Panc1 (cell line): ENCODE results near the gene CEBPE. TPM values are rescaled to one million over a fixed set of nuclear protein-coding genes. Genes with fewer than 3 reads are reported as not detected.
"Not testable (repeated sequence)": the region's sequence is repeated elsewhere in the genome, so short reads cannot be mapped to it uniquely, and the experiment has no call there.

Source experiments
- ATAC-seq: fragments of 200-7000 bp; cut with Tn5 transposase; 2 replicates; pipeline ENCODE4 v1.9.1; 2020; ENCODE audit warnings: mild to moderate bottlenecking, moderate library complexity
- BruUV-seq: library from RNA; stranded (reverse); fragments of 400-500 nt; replicated peaks from 2 replicates; lab custom pipeline; 2021; lab: Mats Ljungman, UMichigan
- CTCF ChIA-PET: fragments of 300-600 bp; sonication (Branson Sonifier 250); formaldehyde crosslinking; loops from one replicate; lab custom pipeline; 2022; ENCODE audit warnings: antibody characterized with exemption; lab: Charles Lee
- POLR2A ChIA-PET: fragments of 300-600 bp; sonication (Branson Sonifier 250); formaldehyde crosslinking; loops from one replicate; lab custom pipeline; 2022; ENCODE audit warnings: antibody characterized with exemption; lab: Charles Lee
- DNase-seq: peaks from one replicate; pipeline ENCODE4 v3.0.0-alpha.2; 2010; ENCODE audit warnings: low read depth, low spot score
- H3K27ac ChIP-seq: 2 replicates; pipeline ENCODE4 v1.5.1; 2011; ENCODE audit warnings: mild to moderate bottlenecking, low read length, inconsistent platforms
- H3K27me3 ChIP-seq: fragments of 200-500 bp; sonication (Bioruptor generic); 2 replicates; pipeline ENCODE4 v1.6.0; 2014; ENCODE audit warnings: low read length, inconsistent platforms; ENCODE audit not compliant: control insufficient read depth, insufficient read depth
- H3K36me3 ChIP-seq: fragments of 200-500 bp; sonication (Bioruptor generic); 2 replicates; pipeline ENCODE4 v1.5.1; 2014; ENCODE audit warnings: inconsistent platforms, mild to moderate bottlenecking, low read length, moderate library complexity; ENCODE audit not compliant: control insufficient read depth, insufficient read depth
- H3K4me1 ChIP-seq: 2 replicates; pipeline ENCODE4 v1.5.1; 2011; ENCODE audit warnings: inconsistent platforms, mild to moderate bottlenecking, low read length, moderate library complexity; ENCODE audit not compliant: control insufficient read depth, insufficient read depth
- H3K4me3 ChIP-seq, 2 experiments: 2 replicates each; pipeline ENCODE4 v1.5.1; 2011 to 2012; ENCODE audit warnings: low read depth in 2 of 2, low read length in 2 of 2, mild to moderate bottlenecking in 2 of 2, inconsistent platforms in 1 of 2, moderate library complexity in 1 of 2
- H3K9me3 ChIP-seq: fragments of 200-500 bp; sonication (Bioruptor generic); 2 replicates; pipeline ENCODE4 v1.5.1; 2014; ENCODE audit warnings: low read depth, mild to moderate bottlenecking, inconsistent platforms, low read length, moderate library complexity; ENCODE audit not compliant: control insufficient read depth, insufficient read depth
- POLR2AphosphoS5 ChIP-seq: IDR thresholded peaks from 2 replicates; pipeline ENCODE4 v1.6.1; 2012; ENCODE audit warnings: mild to moderate bottlenecking, low read depth, low read length, moderate library complexity
- SIN3A ChIP-seq: IDR thresholded peaks from 2 replicates; pipeline ENCODE4 v1.6.1; 2012; ENCODE audit warnings: low read depth, mild to moderate bottlenecking, low read length, moderate library complexity, borderline replicate concordance; ENCODE audit not compliant: insufficient read depth
- TCF7L2 ChIP-seq: IDR thresholded peaks from 2 replicates; pipeline ENCODE4 v1.6.1; 2011; ENCODE audit warnings: mild to moderate bottlenecking, low read depth, low read length, inconsistent platforms
- in situ Hi-C: cut with HindIII; loops from 2 replicates; pipeline ENCODE4 v1.10.0; 2016; ENCODE audit warnings: low sequenced_read_pairs, low pct_unique_long_range_greater_than_20kb
- intact Hi-C: fragments of 100-400 bp; cut with micrococcal nuclease; formaldehyde crosslinking; loops from one replicate; pipeline ENCODE4 v1.10.0; 2022; ENCODE audit not compliant: unreplicated experiment
- total RNA-seq: library from RNA; stranded (reverse); gene quantifications from one replicate; pipeline ENCODE4 v1.2.1, GENCODE V29; 2021; ENCODE audit not compliant: unreplicated experiment
- TF ChIP-seq, protein P1 (sequence below): fragments of 450-650 bp; IDR thresholded peaks from 2 replicates; pipeline ENCODE4 v1.5.1; 2017; ENCODE audit warnings: mild to moderate bottlenecking
- TF ChIP-seq, protein P2 (sequence below), 2 experiments: IDR thresholded peaks; 2 replicates each; pipeline ENCODE4 v1.6.1; 2011 to 2012; ENCODE audit warnings: low read depth in 2 of 2, control low read depth in 1 of 2, low read length in 1 of 2, mild to moderate bottlenecking in 1 of 2, moderate library complexity in 1 of 2; ENCODE audit not compliant: insufficient read depth in 1 of 2

CEBPE gene
- total RNA-seq, 1 experiment from 2014 or later, result not detected

DNA sequence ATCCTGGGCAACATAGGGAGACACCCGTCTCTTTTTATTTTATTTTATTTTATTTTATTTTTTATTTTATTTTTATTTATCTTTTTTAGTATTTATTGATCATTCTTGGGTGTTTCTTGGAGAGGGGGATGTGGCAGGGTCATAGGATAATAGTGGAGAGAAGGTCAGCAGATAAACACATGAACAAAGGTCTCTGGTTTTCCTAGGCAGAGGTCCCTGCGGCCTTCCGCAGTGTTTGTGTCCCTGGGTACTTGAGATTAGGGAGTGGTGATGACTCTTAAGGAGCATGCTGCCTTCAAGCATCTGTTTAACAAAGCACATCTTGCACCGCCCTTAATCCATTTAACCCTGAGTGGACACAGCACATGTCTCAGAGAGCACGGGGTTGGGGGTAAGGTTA lies 11.4 kb downstream of the CEBPE start:
- in situ Hi-C loops, H3K36me3 ChIP-seq, BruUV-seq, ATAC-seq, DNase-seq, POLR2A ChIA-PET, CTCF ChIA-PET, H3K27ac ChIP-seq, H3K9me3 ChIP-seq, H3K4me1 ChIP-seq, H3K4me3 ChIP-seq, H3K27me3 ChIP-seq, intact Hi-C loops: not testable (repeated sequence)

DNA sequence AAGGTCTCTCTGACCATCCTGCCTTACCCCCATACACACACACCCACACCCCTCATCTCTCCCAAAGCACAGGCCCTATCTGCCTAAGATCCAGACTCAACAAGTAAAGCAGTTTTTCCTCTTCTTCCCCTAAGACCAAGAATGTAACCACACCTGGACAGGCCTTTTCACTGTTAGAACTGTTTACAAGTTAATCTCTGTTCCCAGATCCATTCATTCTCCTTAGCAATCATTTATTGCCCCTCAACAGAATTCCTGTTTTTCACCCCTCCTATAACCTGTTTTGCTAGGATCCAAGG lies 12.4 kb downstream of the CEBPE start:
- BruUV-seq, result no TSS peak
- Histone ChIP-seq H3K4me3 (no peak overlapping the region), H3K27ac (no peak overlapping the region), H3K36me3 (no peaks in the 10 kb centered on the region), H3K4me1 (no peaks in the 10 kb centered on the region), H3K27me3 (no peaks in the 10 kb centered on the region; the same call in 1 of the 2 replicates), H3K9me3 (no peaks in the 10 kb centered on the region)
- ATAC-seq (no peak), DNase-seq (no peak)
- no peak for TF ChIP-seq TCF7L2
- TF ChIP-seq, protein P1, sequence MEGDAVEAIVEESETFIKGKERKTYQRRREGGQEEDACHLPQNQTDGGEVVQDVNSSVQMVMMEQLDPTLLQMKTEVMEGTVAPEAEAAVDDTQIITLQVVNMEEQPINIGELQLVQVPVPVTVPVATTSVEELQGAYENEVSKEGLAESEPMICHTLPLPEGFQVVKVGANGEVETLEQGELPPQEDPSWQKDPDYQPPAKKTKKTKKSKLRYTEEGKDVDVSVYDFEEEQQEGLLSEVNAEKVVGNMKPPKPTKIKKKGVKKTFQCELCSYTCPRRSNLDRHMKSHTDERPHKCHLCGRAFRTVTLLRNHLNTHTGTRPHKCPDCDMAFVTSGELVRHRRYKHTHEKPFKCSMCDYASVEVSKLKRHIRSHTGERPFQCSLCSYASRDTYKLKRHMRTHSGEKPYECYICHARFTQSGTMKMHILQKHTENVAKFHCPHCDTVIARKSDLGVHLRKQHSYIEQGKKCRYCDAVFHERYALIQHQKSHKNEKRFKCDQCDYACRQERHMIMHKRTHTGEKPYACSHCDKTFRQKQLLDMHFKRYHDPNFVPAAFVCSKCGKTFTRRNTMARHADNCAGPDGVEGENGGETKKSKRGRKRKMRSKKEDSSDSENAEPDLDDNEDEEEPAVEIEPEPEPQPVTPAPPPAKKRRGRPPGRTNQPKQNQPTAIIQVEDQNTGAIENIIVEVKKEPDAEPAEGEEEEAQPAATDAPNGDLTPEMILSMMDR, result no peak
- TF ChIP-seq SIN3A, result no peak
- TF ChIP-seq POLR2AphosphoS5, result no peak
- TF ChIP-seq, protein P2, sequence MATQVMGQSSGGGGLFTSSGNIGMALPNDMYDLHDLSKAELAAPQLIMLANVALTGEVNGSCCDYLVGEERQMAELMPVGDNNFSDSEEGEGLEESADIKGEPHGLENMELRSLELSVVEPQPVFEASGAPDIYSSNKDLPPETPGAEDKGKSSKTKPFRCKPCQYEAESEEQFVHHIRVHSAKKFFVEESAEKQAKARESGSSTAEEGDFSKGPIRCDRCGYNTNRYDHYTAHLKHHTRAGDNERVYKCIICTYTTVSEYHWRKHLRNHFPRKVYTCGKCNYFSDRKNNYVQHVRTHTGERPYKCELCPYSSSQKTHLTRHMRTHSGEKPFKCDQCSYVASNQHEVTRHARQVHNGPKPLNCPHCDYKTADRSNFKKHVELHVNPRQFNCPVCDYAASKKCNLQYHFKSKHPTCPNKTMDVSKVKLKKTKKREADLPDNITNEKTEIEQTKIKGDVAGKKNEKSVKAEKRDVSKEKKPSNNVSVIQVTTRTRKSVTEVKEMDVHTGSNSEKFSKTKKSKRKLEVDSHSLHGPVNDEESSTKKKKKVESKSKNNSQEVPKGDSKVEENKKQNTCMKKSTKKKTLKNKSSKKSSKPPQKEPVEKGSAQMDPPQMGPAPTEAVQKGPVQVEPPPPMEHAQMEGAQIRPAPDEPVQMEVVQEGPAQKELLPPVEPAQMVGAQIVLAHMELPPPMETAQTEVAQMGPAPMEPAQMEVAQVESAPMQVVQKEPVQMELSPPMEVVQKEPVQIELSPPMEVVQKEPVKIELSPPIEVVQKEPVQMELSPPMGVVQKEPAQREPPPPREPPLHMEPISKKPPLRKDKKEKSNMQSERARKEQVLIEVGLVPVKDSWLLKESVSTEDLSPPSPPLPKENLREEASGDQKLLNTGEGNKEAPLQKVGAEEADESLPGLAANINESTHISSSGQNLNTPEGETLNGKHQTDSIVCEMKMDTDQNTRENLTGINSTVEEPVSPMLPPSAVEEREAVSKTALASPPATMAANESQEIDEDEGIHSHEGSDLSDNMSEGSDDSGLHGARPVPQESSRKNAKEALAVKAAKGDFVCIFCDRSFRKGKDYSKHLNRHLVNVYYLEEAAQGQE (IDR thresholded peaks at IDR 0.05; ENCODE audit: insufficient read depth in 1 of 2, low read depth in 2 of 2, low read length in 1 of 2), result no peak
- POLR2A ChIA-PET, result no interaction called here
- CTCF ChIA-PET, result no interaction called here
- in situ Hi-C loops, result no loop called here
- intact Hi-C loops, result no loop called here

DNA sequence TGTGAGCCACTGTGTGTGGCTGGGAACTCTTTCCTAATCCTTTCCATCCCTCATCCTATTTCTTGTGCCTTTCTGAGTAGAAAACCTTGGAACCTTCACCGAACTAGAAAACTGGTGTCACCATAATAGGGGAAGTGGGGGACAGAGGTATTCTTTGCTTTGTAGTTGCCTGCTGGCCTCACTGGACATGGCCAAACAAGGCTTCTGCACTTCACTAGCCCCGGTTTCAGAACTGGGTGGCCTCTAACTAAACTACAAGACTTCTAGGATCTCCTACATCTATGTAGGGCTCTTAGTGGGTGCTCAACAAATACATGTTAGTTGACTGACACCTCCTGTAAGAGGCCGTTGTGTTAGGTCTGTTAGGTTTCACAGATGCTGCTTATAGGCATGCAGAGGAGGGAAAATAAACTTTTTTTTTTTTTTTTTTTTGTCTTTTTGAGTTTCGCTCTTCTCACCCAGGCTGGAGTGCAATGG lies 13.7 kb downstream of the CEBPE start:
- Histone ChIP-seq H3K27me3 (no peaks in the 10 kb centered on the region; the same call in 1 of the 2 replicates), H3K4me3 (no peak overlapping the region), H3K36me3 (no peaks in the 10 kb centered on the region), H3K4me1 (no peaks in the 10 kb centered on the region), H3K9me3 (no peaks in the 10 kb centered on the region), H3K27ac (no peak overlapping the region)
- intact Hi-C loops, result no loop called here
- ChIA-PET POLR2A (no interaction called here), CTCF (no interaction called here)
- TF ChIP-seq SIN3A, result no peak
- TF ChIP-seq, protein P2 (IDR thresholded peaks at IDR 0.05; ENCODE audit: insufficient read depth in 1 of 2, low read depth in 2 of 2, low read length in 1 of 2), result no peak
- no peak for TF ChIP-seq POLR2AphosphoS5
- TF ChIP-seq, protein P1, result no peak
- TF ChIP-seq TCF7L2, result no peak
- DNase-seq, result no peak
- in situ Hi-C loops, result no loop called here
- no TSS peak for BruUV-seq
- ATAC-seq, result no peak
